ENCODE measurements around the gene CYP46A1.

The CYP46A1 gene

DNA sequence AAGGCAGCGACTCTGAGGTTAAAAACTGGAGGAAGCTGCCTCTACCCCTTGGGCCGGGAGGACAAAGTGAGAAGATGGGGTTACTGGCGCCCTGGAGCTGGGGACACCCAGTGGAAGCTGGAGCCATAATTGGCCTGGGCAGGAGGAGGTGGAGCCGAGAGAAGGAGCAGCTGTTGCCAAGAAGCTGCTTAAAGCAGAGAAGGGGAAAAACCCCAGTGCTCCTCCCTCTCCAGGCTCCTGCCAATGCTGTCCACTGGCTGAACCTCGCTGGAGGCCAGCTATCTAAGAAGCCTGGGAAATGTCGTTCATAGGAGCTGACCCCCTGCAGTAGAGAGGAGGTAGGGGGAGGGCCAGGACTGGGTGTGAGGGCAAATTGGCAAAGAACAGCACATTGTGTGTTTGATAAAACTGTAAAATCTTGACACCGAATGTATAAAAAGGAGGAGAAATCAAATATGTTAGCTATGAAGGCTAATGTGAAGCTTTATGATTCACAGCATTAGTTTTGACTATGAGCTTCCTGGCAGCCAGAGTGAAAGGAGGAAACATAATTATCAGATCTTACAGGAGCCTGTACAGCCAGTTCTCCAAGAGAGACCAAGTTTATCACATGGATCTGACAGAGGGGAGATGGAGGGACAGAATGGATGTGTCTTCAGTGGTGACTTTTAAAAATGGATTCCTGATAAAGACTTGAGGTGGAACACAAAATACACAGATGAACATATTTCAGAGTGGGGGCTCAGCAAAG is 29.7 kb upstream of the CYP46A1 start:
- Histone ChIP-seq H3K27ac (replicated peaks) (no peak overlapping the region), H3K27me3 (ENCODE audit: insufficient read depth, poor library complexity, severe bottlenecking) (peaks cover 5% of the 10 kb centered on the region), H3K4me3 (replicated peaks; ENCODE audit: insufficient read depth, low read length) (no peak overlapping the region)
- no peak for TF ChIP-seq CTCF (IDR thresholded peaks at IDR 0.05; ENCODE audit: insufficient read depth, low read length)
- no peak for TF ChIP-seq POLR2AphosphoS5 (IDR thresholded peaks at IDR 0.05; ENCODE audit: low read depth)
- TF ChIP-seq GABPA (IDR thresholded peaks at IDR 0.05; ENCODE audit: low read depth): no peak
- no peak for TF ChIP-seq REST (IDR thresholded peaks at IDR 0.05; ENCODE audit: insufficient replicate concordance, low read depth)
- no peak for TF ChIP-seq SPI1 (IDR thresholded peaks at IDR 0.05; ENCODE audit: borderline replicate concordance, low read depth)
- DNase-seq (ENCODE audit: low read depth in 1 of 2, low spot score in 1 of 2): no peak

DNA sequence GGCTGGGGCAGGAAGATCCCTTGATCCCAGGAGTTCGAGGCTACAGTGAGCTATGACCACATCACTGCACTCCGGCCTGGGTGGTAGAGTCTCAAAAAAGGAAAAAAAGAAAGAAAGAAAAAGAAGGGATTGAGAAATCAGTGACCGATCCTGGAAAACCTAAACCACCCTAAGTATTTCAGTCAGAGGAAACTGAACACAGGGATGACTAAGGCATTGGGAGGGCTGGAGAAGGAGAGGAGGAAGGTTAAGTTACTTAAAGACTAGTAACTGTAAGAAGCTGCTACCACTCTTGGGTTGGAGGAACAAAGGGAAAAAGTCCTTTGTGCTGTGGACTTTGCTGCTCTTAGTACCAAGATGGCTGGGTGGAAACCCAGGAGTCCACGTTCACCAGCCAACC is 28.6 kb upstream of the CYP46A1 start:
- TF ChIP-seq GABPA (IDR thresholded peaks at IDR 0.05; ENCODE audit: low read depth): no peak
- no peak for TF ChIP-seq REST (IDR thresholded peaks at IDR 0.05; ENCODE audit: insufficient replicate concordance, low read depth)
- TF ChIP-seq SPI1 (IDR thresholded peaks at IDR 0.05; ENCODE audit: borderline replicate concordance, low read depth): no peak
- no peak for TF ChIP-seq POLR2AphosphoS5 (IDR thresholded peaks at IDR 0.05; ENCODE audit: low read depth)
- no peak for TF ChIP-seq CTCF (IDR thresholded peaks at IDR 0.05; ENCODE audit: insufficient read depth, low read length)
- DNase-seq (ENCODE audit: low read depth in 1 of 2, low spot score in 1 of 2): no peak
- H3K4me3 ChIP-seq (replicated peaks; ENCODE audit: insufficient read depth, low read length): no peak overlapping the region
- peaks cover 5% of the 10 kb centered on the region for H3K27me3 ChIP-seq (ENCODE audit: insufficient read depth, poor library complexity, severe bottlenecking)
- no peak overlapping the region for H3K27ac ChIP-seq (replicated peaks)

DNA sequence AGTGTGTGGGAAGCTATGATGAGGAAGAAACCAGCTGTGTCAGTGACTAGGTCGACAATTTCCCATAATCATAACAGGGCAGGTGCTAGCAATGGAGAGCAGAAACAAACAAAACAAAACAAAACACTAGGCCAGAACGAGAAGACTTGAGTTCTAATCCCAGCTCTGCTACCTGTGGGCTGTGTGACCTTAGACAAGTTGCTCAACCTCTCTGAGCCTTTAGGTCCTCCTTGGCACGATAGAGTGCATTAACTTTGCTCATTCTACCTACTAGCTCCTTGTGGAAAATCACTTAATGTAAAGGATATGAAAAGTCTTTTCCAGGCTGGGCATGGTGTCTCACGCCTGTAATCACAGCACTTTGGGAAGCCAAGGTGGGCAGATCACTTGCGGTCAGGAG is 27.9 kb upstream of the CYP46A1 start:
- DNase-seq (ENCODE audit: low read depth in 1 of 2, low spot score in 1 of 2): no peak
- peaks cover 5% of the 10 kb centered on the region for H3K27me3 ChIP-seq (ENCODE audit: insufficient read depth, poor library complexity, severe bottlenecking)
- H3K4me3 ChIP-seq (replicated peaks; ENCODE audit: insufficient read depth, low read length): no peak overlapping the region
- no peak overlapping the region for H3K27ac ChIP-seq (replicated peaks)
- no peak for TF ChIP-seq SPI1 (IDR thresholded peaks at IDR 0.05; ENCODE audit: borderline replicate concordance, low read depth)
- TF ChIP-seq POLR2AphosphoS5 (IDR thresholded peaks at IDR 0.05; ENCODE audit: low read depth): no peak
- no peak for TF ChIP-seq CTCF (IDR thresholded peaks at IDR 0.05; ENCODE audit: insufficient read depth, low read length)
- no peak for TF ChIP-seq GABPA (IDR thresholded peaks at IDR 0.05; ENCODE audit: low read depth)
- TF ChIP-seq REST (IDR thresholded peaks at IDR 0.05; ENCODE audit: insufficient replicate concordance, low read depth): no peak
